Cardiac fibroblast (primary cell): ENCODE results near the gene FAM13A.

ENCODE experiments used
- DNase-seq, 2 donors: peaks; one replicate each; pipeline versions ENCODE4 v3.0.0 to v3.0.0-alpha.2; 2010; ENCODE audit warnings: low read depth in 2 of 2
- H3K4me3 ChIP-seq, 2 donors: replicated peaks in 1 of 2; 1 replicate in 1 of 2; 2 replicates in 1 of 2; pipeline ENCODE4 v1.5.1; 2011; ENCODE audit warnings: low read depth in 2 of 2, low read length in 2 of 2, mild to moderate bottlenecking in 2 of 2, moderate library complexity in 1 of 2
- CTCF ChIP-seq: IDR thresholded peaks from one replicate; pipeline ENCODE4 v1.5.1; 2011; ENCODE audit warnings: low read depth, mild to moderate bottlenecking, low read length, inconsistent platforms

FAM13A gene

GRCh38 chr4:89078300-89078699 lies 21.3 kb upstream of the FAM13A start:
- no peak overlapping the region for H3K4me3 ChIP-seq
- TF ChIP-seq CTCF: no peak
- no peak for DNase-seq

GRCh38 chr4:89077761-89078160 lies 20.8 kb upstream of the FAM13A start:
- no peak for DNase-seq
- no peak overlapping the region for H3K4me3 ChIP-seq
- TF ChIP-seq CTCF: no peak

- no peak for TF ChIP-seq CTCF
- H3K4me3 ChIP-seq: no peak overlapping the region
- DNase-seq: no peak
These were observed 15.9 kb upstream of the FAM13A start for GRCh38 chr4:89072921-89073320.

GRCh38 chr4:89071311-89071710 lies 14.3 kb upstream of the FAM13A start:
- no peak for TF ChIP-seq CTCF
- no peak overlapping the region for H3K4me3 ChIP-seq
- no peak for DNase-seq

GRCh38 chr4:89070041-89070440 lies 13.1 kb upstream of the FAM13A start:
- no peak overlapping the region for H3K4me3 ChIP-seq
- TF ChIP-seq CTCF: no peak
- DNase-seq: no peak

GRCh38 chr4:89069481-89069880 lies 12.5 kb upstream of the FAM13A start:
- no peak for DNase-seq
- TF ChIP-seq CTCF: no peak
- H3K4me3 ChIP-seq: no peak overlapping the region

- no peak for TF ChIP-seq CTCF
- DNase-seq: peak in 1 of 2 donors; percentile 19
- no peak overlapping the region for H3K4me3 ChIP-seq
These were observed 10.4 kb upstream of the FAM13A start for GRCh38 chr4:89067417-89067816.
